ENCODE measurements around the gene MCTP1.

- TF ChIP-seq POLR2AphosphoS5 (IDR thresholded peaks at IDR 0.05; ENCODE audit: borderline replicate concordance, low read depth, low read length) (no peak), EZH2 (IDR thresholded peaks at IDR 0.05) (no peak)
Observed at GRCh38 chr5:95221234-95221633, 63.7 kb downstream of the MCTP1 start.
